ENCODE results near the gene PREX1.

GRCh38 chr20:48820649-48820973, 7.2 kb downstream of the PREX1 start:
- no peak for TF ChIP-seq CTCF (IDR thresholded peaks at IDR 0.05)
- no peak for TF ChIP-seq POLR2AphosphoS5 (IDR thresholded peaks at IDR 0.05; ENCODE audit: low read depth, low read length)
- TF ChIP-seq TCF7L2 (IDR thresholded peaks at IDR 0.05; ENCODE audit: low read depth, low read length) = no peak
- no peak for TF ChIP-seq REST (IDR thresholded peaks at IDR 0.05; ENCODE audit: insufficient read depth in 1 of 2, low read depth in 2 of 2, low read length in 1 of 2)

Data from Panc1 (cell line).